ENCODE data around the gene ABCF2. TPM values are rescaled to one million over a fixed set of nuclear protein-coding genes. Genes with fewer than 3 reads are reported as not detected.

Gene ABCF2
- total RNA-seq, 1 experiment from 2014 or later = 55.5 TPM

DNA sequence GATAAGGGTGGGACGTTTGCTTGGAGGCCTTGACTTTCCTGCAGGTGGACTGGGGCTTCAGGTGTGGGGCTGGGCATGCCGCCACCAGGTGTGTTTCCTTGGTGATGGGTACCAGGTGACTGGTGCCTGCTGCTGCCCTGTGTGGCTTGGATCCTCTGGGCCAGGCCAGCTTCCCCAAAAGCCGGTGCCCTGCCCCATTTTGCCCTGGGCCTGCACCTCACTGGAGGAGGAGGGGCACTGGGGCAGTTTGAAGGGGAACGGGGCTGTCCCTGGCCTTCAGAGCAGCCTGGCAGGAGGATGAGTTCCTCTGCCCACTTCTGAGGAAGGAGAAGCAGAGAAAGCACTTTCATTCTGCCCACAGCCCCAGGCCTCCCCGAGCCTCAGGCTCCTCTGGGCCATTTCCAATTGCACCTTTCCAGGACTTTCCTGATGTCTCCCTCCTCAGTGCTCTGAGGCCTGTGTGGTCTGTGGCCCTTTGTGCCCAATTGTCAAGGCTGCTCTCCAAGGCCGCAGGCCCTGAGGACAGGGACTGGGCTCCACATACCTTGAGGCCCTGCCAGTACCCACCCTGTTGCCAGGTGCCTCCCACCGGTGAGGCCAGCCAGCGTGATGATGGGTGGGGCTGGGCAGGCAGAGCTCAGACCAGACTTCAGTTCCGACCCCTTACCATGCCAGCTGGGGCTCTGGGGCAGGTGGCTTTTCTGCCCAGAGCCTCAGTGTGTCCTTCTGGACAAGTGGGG lies 46.8 kb upstream of the ABCF2 start:
- CTCF ChIA-PET = no interaction called here
- no peaks in the 10 kb centered on the region for H3K27me3 ChIP-seq (ENCODE audit: low read length)

DNA sequence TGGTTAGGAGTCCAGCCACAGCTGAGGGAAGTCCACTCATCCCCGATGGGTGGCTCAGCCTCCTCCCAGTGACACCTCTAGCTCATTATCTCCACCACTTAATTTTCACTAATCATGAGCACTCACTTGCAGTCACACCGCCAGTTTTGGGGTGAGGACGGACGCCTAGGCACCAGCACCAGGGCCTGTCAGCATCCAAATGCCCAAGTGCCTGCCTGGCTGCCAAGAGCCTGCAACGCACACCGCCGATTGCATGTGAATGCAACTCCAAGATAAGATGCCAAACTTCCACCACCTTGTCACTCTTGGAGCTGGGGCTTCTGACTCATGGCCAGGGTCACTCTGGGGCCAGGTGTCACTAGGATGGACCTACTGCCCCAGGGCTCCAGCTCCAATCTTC lies 45.9 kb upstream of the ABCF2 start:
- no peak overlapping the region for H3K9ac ChIP-seq (ENCODE audit: low read length)
- ChIA-PET CTCF (no interaction called here), POLR2A (ENCODE audit: unreplicated experiment) (no interaction called here)
- DNase-seq (no peak), ATAC-seq (no peak)
- H3K79me2 ChIP-seq (ENCODE audit: low read length) = no peaks in the 10 kb centered on the region
- H3K9me3 ChIP-seq (ENCODE audit: low read length) = no peaks in the 10 kb centered on the region
- intact Hi-C loops (cut with micrococcal nuclease) = no loop called here
- no peaks in the 10 kb centered on the region; the same call in 1 of the 2 replicates for H3K4me1 ChIP-seq (ENCODE audit: insufficient read depth, low read length)
- TF ChIP-seq, protein P1, sequence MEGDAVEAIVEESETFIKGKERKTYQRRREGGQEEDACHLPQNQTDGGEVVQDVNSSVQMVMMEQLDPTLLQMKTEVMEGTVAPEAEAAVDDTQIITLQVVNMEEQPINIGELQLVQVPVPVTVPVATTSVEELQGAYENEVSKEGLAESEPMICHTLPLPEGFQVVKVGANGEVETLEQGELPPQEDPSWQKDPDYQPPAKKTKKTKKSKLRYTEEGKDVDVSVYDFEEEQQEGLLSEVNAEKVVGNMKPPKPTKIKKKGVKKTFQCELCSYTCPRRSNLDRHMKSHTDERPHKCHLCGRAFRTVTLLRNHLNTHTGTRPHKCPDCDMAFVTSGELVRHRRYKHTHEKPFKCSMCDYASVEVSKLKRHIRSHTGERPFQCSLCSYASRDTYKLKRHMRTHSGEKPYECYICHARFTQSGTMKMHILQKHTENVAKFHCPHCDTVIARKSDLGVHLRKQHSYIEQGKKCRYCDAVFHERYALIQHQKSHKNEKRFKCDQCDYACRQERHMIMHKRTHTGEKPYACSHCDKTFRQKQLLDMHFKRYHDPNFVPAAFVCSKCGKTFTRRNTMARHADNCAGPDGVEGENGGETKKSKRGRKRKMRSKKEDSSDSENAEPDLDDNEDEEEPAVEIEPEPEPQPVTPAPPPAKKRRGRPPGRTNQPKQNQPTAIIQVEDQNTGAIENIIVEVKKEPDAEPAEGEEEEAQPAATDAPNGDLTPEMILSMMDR (conservative IDR thresholded peaks at IDR 0.05; ENCODE audit: low read depth, low read length) = no peak
- no peak for TF ChIP-seq EZH2phosphoT487 (IDR thresholded peaks at IDR 0.05; ENCODE audit: borderline replicate concordance, low read length)
- no peaks in the 10 kb centered on the region for H3K9me2 ChIP-seq (replicated peaks; ENCODE audit: low read length)
- H3K4me3 ChIP-seq (ENCODE audit: low read length) = no peak overlapping the region
- no peak overlapping the region for H3K27ac ChIP-seq (ENCODE audit: low read length)
- H3K4me2 ChIP-seq (ENCODE audit: low read length) = no peak overlapping the region
- no TSS peak for BruUV-seq (replicated peaks)
- no peaks in the 10 kb centered on the region for H3K27me3 ChIP-seq (ENCODE audit: low read length)
- H2AFZ ChIP-seq (ENCODE audit: low read length) = no peak overlapping the region
- H4K20me1 ChIP-seq (ENCODE audit: low read length) = no peaks in the 10 kb centered on the region
- H3K36me3 ChIP-seq (ENCODE audit: low read depth, low read length) = no peaks in the 10 kb centered on the region
- no peaks in the 10 kb centered on the region for H3F3A ChIP-seq (ENCODE audit: low read length, unreplicated experiment)

More for the DNA sequence above, 46.8 kb upstream of the ABCF2 start:
- Histone ChIP-seq H3K27ac (ENCODE audit: low read length) (no peak overlapping the region), H3K9ac (ENCODE audit: low read length) (no peak overlapping the region), H3F3A (ENCODE audit: low read length, unreplicated experiment) (no peaks in the 10 kb centered on the region), H3K9me3 (ENCODE audit: low read length) (no peaks in the 10 kb centered on the region), H3K4me2 (ENCODE audit: low read length) (no peak overlapping the region), H2AFZ (ENCODE audit: low read length) (no peak overlapping the region), H3K4me1 (ENCODE audit: insufficient read depth, low read length) (no peaks in the 10 kb centered on the region; the same call in 1 of the 2 replicates), H4K20me1 (ENCODE audit: low read length) (no peaks in the 10 kb centered on the region), H3K79me2 (ENCODE audit: low read length) (no peaks in the 10 kb centered on the region), H3K4me3 (ENCODE audit: low read length) (no peak overlapping the region), H3K36me3 (ENCODE audit: low read depth, low read length) (no peaks in the 10 kb centered on the region), H3K9me2 (replicated peaks; ENCODE audit: low read length) (no peaks in the 10 kb centered on the region)
- TF ChIP-seq, protein P1 (conservative IDR thresholded peaks at IDR 0.05; ENCODE audit: low read depth, low read length) = no peak
- no peak for TF ChIP-seq EZH2phosphoT487 (IDR thresholded peaks at IDR 0.05; ENCODE audit: borderline replicate concordance, low read length)
- no peak for TF ChIP-seq EZH2 (IDR thresholded peaks at IDR 0.05; ENCODE audit: low read length, unreplicated experiment)
- POLR2A ChIA-PET (ENCODE audit: unreplicated experiment) = no interaction called here
- DNase-seq (no peak), ATAC-seq (no peak)
- no TSS peak for BruUV-seq (replicated peaks)
- intact Hi-C loops (cut with micrococcal nuclease) = no loop called here

DNA sequence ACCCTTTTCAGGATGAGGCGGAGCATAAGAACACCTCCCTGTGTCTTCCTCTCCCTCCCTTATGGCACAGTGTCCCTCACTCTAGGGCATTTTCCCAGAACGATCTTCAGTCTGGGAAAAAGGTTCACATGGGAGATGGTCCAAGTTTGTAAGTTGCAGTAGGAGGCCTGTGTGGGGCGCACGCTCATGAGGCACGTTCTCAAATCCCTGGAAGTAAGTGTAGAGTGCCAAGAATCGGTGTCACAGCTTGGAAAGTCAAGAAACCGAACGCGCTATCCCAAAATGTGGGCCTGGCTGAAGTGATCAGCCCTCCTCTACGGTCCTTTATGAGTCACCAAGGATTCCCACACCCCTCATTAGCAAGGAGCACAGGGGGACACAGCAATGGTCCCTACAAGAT lies 45.4 kb upstream of the ABCF2 start:
- no peak overlapping the region for H3K4me3 ChIP-seq (ENCODE audit: low read length)
- H3K27me3 ChIP-seq (ENCODE audit: low read length) = no peaks in the 10 kb centered on the region
- no peaks in the 10 kb centered on the region for H3K9me3 ChIP-seq (ENCODE audit: low read length)
- no peaks in the 10 kb centered on the region for H3K9me2 ChIP-seq (replicated peaks; ENCODE audit: low read length)
- TF ChIP-seq EZH2 (IDR thresholded peaks at IDR 0.05; ENCODE audit: low read length, unreplicated experiment) (no peak), EZH2phosphoT487 (IDR thresholded peaks at IDR 0.05; ENCODE audit: borderline replicate concordance, low read length) (no peak)
- TF ChIP-seq, protein P1 (conservative IDR thresholded peaks at IDR 0.05; ENCODE audit: low read depth, low read length) = no peak
- no peaks in the 10 kb centered on the region for H3F3A ChIP-seq (ENCODE audit: low read length, unreplicated experiment)
- no peak overlapping the region for H3K27ac ChIP-seq (ENCODE audit: low read length)
- intact Hi-C loops (cut with micrococcal nuclease) = no loop called here
- no peak overlapping the region for H3K9ac ChIP-seq (ENCODE audit: low read length)
- no peaks in the 10 kb centered on the region; the same call in 1 of the 2 replicates for H3K4me1 ChIP-seq (ENCODE audit: insufficient read depth, low read length)
- no peaks in the 10 kb centered on the region for H4K20me1 ChIP-seq (ENCODE audit: low read length)
- CTCF ChIA-PET = no interaction called here
- DNase-seq (no peak), ATAC-seq (no peak)
- no peaks in the 10 kb centered on the region for H3K79me2 ChIP-seq (ENCODE audit: low read length)
- no peak overlapping the region for H3K4me2 ChIP-seq (ENCODE audit: low read length)
- no peaks in the 10 kb centered on the region for H3K36me3 ChIP-seq (ENCODE audit: low read depth, low read length)
- H2AFZ ChIP-seq (ENCODE audit: low read length) = no peak overlapping the region
- POLR2A ChIA-PET (ENCODE audit: unreplicated experiment) = no interaction called here
- BruUV-seq (replicated peaks) = no TSS peak

Measured in PC-3 (cell line).